Measurements from ENCODE around the gene DNAJA1. TPM values are rescaled to one million over a fixed set of nuclear protein-coding genes. Genes with fewer than 3 reads are reported as not detected.

DNAJA1 gene
- total and polyA plus RNA-seq, 10 donors: 25.8 to 113 (median 76.8) TPM

DNA sequence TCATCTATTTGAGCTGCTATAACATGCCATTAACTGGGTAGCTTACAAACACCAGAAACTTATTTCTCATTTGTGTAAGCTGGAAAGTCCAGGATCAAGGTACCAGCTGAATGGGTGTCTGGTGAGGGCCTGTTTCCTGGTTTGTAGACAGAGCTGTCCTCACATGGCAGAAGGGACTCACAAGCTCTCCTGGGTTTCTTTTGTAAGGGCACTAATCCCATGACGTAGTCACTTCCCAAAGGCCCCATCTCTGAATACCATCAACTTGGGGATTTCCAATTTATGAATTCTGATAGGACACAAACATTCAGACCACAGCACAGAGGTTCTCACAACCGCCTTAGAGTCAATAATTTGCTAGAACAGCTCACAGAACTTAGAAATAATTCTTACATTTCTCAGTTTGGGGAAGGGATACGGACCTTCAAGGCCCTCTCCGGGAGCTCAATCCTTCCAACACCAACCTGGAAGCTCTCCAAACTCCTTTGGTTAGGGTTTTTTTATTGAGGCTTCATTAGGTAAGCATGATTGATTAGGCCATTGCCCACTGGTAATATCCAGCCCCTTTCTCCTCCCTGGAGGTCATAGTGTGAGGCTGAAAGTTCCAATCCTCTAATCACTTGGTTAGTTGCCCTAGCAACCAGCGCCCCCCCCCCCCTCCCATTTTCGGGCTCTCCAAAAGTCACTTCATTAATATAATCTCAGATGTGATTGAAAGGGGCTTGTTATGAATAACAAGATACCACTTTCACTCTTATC is 7.6 kb upstream of the DNAJA1 start:
- Histone ChIP-seq H3K4me1 (peaks cover 0 to 7% (median 2%) of the 10 kb centered on the region in 6 donors), H3K27me3 (replicated peaks in 1 of 7) (no peaks in the 10 kb centered on the region), H3K27ac (no peak overlapping the region), H3K4me3 (no peak overlapping the region), H3K9me3 (no peaks in the 10 kb centered on the region), H3K36me3 (peaks cover 0 to 29% (median 5%) of the 10 kb centered on the region in 6 donors)
- DNase-seq: no peak
- WGBS, 5 donors: 72 to 94% (median 84%) methylated on average over 6 of the region's 6 CpGs
- TF ChIP-seq POLR2A (IDR thresholded peaks at IDR 0.05) (no peak), POLR2AphosphoS5 (IDR thresholded peaks at IDR 0.05) (no peak)
- TF ChIP-seq, protein P1, sequence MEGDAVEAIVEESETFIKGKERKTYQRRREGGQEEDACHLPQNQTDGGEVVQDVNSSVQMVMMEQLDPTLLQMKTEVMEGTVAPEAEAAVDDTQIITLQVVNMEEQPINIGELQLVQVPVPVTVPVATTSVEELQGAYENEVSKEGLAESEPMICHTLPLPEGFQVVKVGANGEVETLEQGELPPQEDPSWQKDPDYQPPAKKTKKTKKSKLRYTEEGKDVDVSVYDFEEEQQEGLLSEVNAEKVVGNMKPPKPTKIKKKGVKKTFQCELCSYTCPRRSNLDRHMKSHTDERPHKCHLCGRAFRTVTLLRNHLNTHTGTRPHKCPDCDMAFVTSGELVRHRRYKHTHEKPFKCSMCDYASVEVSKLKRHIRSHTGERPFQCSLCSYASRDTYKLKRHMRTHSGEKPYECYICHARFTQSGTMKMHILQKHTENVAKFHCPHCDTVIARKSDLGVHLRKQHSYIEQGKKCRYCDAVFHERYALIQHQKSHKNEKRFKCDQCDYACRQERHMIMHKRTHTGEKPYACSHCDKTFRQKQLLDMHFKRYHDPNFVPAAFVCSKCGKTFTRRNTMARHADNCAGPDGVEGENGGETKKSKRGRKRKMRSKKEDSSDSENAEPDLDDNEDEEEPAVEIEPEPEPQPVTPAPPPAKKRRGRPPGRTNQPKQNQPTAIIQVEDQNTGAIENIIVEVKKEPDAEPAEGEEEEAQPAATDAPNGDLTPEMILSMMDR (IDR thresholded peaks at IDR 0.05 in 8 of 11, conservative IDR thresholded peaks at IDR 0.05 in 3 of 11): no peak
- intact Hi-C loops (cut with DNase I; ENCODE audit: low total_unique reads): no loop called here

DNA sequence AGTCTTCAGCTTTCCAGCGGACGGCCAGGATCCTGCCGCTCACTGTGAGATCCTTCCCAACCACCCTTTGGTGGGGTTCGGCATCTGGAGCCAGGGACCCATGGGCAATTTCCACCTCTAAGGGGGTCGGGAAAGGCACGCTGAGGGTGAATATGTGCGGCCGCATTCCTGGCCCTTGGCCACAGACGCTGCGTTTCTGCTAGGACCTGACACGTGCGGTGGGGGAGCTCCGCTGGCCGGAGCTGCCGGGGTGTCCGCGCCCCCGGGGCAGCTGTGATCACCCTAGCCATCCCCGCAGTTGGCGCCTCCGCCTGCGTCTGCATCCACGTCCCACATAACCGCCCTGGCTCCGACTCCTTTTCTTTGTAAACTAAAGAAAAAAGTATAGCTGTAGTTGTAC is 5.3 kb upstream of the DNAJA1 start:
- DNase-seq: no peak
- Histone ChIP-seq H3K4me3 (no peak overlapping the region), H3K4me1 (peaks cover 10 to 28% (median 20%) of the 10 kb centered on the region in 6 donors), H3K9me3 (no peaks in the 10 kb centered on the region), H3K27ac (no peak overlapping the region), H3K36me3 (peaks cover 0 to 29% (median 5%) of the 10 kb centered on the region in 6 donors), H3K27me3 (replicated peaks in 1 of 7) (no peaks in the 10 kb centered on the region)
- intact Hi-C loops (cut with DNase I; ENCODE audit: low total_unique reads): no loop called here
- TF ChIP-seq, protein P1 (IDR thresholded peaks at IDR 0.05 in 8 of 11, conservative IDR thresholded peaks at IDR 0.05 in 3 of 11): no peak
- no peak for TF ChIP-seq POLR2AphosphoS5 (IDR thresholded peaks at IDR 0.05)
- TF ChIP-seq POLR2A (IDR thresholded peaks at IDR 0.05): no peak
- WGBS, 5 donors: 92 to 97% (median 94%) methylated on average over 22 to 25 of the region's 25 CpGs

DNA sequence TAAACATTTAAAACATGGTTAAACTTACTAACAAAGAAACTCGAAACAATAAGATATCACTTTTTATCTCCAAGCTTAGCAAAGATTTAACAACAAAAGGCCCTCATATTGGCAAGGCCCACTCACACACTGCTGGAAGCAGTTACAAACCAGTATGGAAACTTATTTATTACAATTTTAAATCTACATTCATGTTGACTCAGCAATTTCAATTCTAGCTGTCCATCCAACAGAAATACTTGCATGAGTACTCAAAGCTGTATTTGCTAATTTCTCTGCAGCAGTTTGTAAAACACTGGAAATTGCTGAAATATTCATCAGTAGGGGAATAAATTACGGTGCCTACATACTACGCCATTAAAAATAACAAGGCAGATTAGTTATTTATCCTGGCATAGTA is 2.8 kb upstream of the DNAJA1 start:
- peaks cover 21 to 45% (median 36%) of the 10 kb centered on the region in 6 donors for H3K4me1 ChIP-seq
- intact Hi-C loops (cut with DNase I; ENCODE audit: low total_unique reads): no loop called here
- no peak for TF ChIP-seq POLR2A (IDR thresholded peaks at IDR 0.05)
- TF ChIP-seq POLR2AphosphoS5 (IDR thresholded peaks at IDR 0.05): no peak
- H3K4me3 ChIP-seq: no peak overlapping the region
- WGBS, 5 donors: 86 to 95% (median 91%) methylated on average over 3 of the region's 3 CpGs
- peaks cover 0 to 38% (median 9%) of the 10 kb centered on the region in 6 donors for H3K36me3 ChIP-seq
- DNase-seq: no peak
- no peaks in the 10 kb centered on the region for H3K9me3 ChIP-seq
- H3K27me3 ChIP-seq (replicated peaks in 1 of 7): no peaks in the 10 kb centered on the region
- H3K27ac ChIP-seq: peak overlapping the region in 3 of 8 donors; percentile 12 to 36 (median 36)

DNA sequence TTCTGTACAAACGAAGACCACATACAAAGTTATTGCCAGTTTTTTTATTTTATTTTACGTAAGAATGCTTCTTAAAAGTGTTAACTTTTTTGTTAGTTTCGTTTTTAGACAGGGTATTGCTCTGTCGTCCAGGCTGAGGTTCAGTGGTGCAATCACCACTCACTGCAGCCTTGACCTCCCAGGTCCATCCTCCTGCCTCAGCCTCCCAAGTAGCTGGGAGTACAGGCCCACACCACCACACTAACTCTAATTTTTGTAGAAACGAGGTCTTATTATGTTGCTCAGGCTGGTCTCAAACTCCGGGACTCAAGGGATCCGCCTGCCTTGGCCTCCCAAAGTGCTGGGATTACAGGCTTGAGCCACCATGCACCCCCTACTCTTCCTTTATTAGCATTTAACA is 2.3 kb upstream of the DNAJA1 start:
- H3K27ac ChIP-seq: peak overlapping the region in 4 of 8 donors; percentile 12 to 100 (median 36)
- no peak for DNase-seq
- no peaks in the 10 kb centered on the region for H3K27me3 ChIP-seq (replicated peaks in 1 of 7)
- H3K9me3 ChIP-seq: no peaks in the 10 kb centered on the region
- 72 to 82% (median 78%) methylated on average over 7 of the region's 7 CpGs for WGBS, 5 donors
- no peak overlapping the region for H3K4me3 ChIP-seq
- intact Hi-C loops (cut with DNase I; ENCODE audit: low total_unique reads): no loop called here
- TF ChIP-seq POLR2AphosphoS5 (IDR thresholded peaks at IDR 0.05) (no peak), POLR2A (IDR thresholded peaks at IDR 0.05) (no peak)
- TF ChIP-seq, protein P1 (IDR thresholded peaks at IDR 0.05 in 8 of 11, conservative IDR thresholded peaks at IDR 0.05 in 3 of 11): no peak
- H3K36me3 ChIP-seq: peaks cover 0 to 41% (median 13%) of the 10 kb centered on the region in 6 donors
- H3K4me1 ChIP-seq: peaks cover 25 to 50% (median 40%) of the 10 kb centered on the region in 6 donors

All from spleen (tissue), 11 donors.